WTC11 (cell line): ENCODE measurements around the gene PSPC1. TPM values are rescaled to one million over a fixed set of nuclear protein-coding genes. Genes with fewer than 3 reads are reported as not detected.

Source experiments
- ATAC-seq: fragments of 200-7000 bp; cut with Tn5 transposase; 2 replicates; pipeline ENCODE4 v1.10.0; 2021; ENCODE audit warnings: mild to moderate bottlenecking, moderate library complexity
- CTCF ChIA-PET: fragments of 300-600 bp; sonication (Branson Sonifier 250); formaldehyde crosslinking; loops from one replicate; lab custom pipeline; 2021; ENCODE audit warnings: antibody characterized with exemption; lab: Charles Lee
- POLR2A ChIA-PET: fragments of 350-600 bp; sonication (Branson Sonifier 250); formaldehyde crosslinking; loops from one replicate; lab custom pipeline; 2021; ENCODE audit warnings: antibody characterized with exemption; lab: Charles Lee
- DNase-seq: peaks from one replicate; pipeline ENCODE4 v3.0.0; 2021; ENCODE audit warnings: low spot score
- H3K27ac Mint-ChIP-seq: 2 replicates; pipeline ENCODE4 v1.8.0; 2021; ENCODE audit warnings: mixed read lengths
- H3K27me3 Mint-ChIP-seq: 2 replicates; pipeline ENCODE4 v1.8.0; 2021; ENCODE audit warnings: low read depth, mild to moderate bottlenecking, moderate library complexity, mixed read lengths
- H3K36me3 Mint-ChIP-seq: 2 replicates; pipeline ENCODE4 v1.8.0; 2021; ENCODE audit warnings: mixed read lengths
- H3K4me1 Mint-ChIP-seq: 2 replicates; pipeline ENCODE4 v1.8.0; 2022; ENCODE audit warnings: mixed read lengths
- H3K4me3 Mint-ChIP-seq: 2 replicates; pipeline ENCODE4 v1.8.0; 2021; ENCODE audit warnings: mild to moderate bottlenecking, moderate library complexity, mixed read lengths
- H3K9me3 Mint-ChIP-seq: 2 replicates; pipeline ENCODE4 v1.8.0; 2021; ENCODE audit warnings: mixed read lengths
- CBFB ChIP-seq: sonication (generic); formaldehyde crosslinking; IDR thresholded peaks from 2 replicates; pipeline ENCODE4 v1.8.1; 2022; ENCODE audit warnings: mild to moderate bottlenecking, low read depth, missing genetic modification reagents
- ESRRA ChIP-seq: sonication (generic); formaldehyde crosslinking; IDR thresholded peaks from 2 replicates; pipeline ENCODE4 v1.8.1; 2022; ENCODE audit warnings: mild to moderate bottlenecking, missing genetic modification reagents, borderline replicate concordance
- FOXP4 ChIP-seq: sonication (generic); formaldehyde crosslinking; IDR thresholded peaks from 2 replicates; pipeline ENCODE4 v1.8.0; 2022; ENCODE audit warnings: mild to moderate bottlenecking, missing genetic modification reagents
- GRHL2 ChIP-seq: fragments of 250-450 bp; sonication (Bioruptor Pico); IDR thresholded peaks from 2 replicates; pipeline ENCODE4 v1.8.0; 2022; ENCODE audit warnings: mild to moderate bottlenecking, moderate library complexity; ENCODE audit not compliant: insufficient replicate concordance, severe bottlenecking
- GTF2I ChIP-seq: fragments of 250-450 bp; sonication (Bioruptor Pico); conservative IDR thresholded peaks from 2 replicates; pipeline ENCODE4 v1.4.0; 2021; ENCODE audit warnings: mild to moderate bottlenecking
- HMGA2 ChIP-seq: fragments of 250-450 bp; sonication (Bioruptor Pico); IDR thresholded peaks from 2 replicates; pipeline ENCODE4 v1.4.0; 2021; ENCODE audit warnings: mild to moderate bottlenecking, moderate library complexity
- HMGXB4 ChIP-seq: sonication (generic); formaldehyde crosslinking; IDR thresholded peaks from 2 replicates; pipeline ENCODE4 v1.8.1; 2023; ENCODE audit warnings: mild to moderate bottlenecking, moderate library complexity, missing genetic modification reagents
- KAT7 ChIP-seq: sonication (generic); formaldehyde crosslinking; IDR thresholded peaks from 2 replicates; pipeline ENCODE4 v1.8.1; 2023; ENCODE audit warnings: missing genetic modification reagents, mild to moderate bottlenecking, borderline replicate concordance
- NR3C1 ChIP-seq: sonication (generic); formaldehyde crosslinking; conservative IDR thresholded peaks from 2 replicates; pipeline ENCODE4 v1.8.1; 2023; ENCODE audit warnings: low read depth, mild to moderate bottlenecking, missing genetic modification reagents
- ZNF138 ChIP-seq: sonication (generic); formaldehyde crosslinking; conservative IDR thresholded peaks from 2 replicates; pipeline ENCODE4 v1.8.1; 2022; ENCODE audit warnings: mild to moderate bottlenecking, moderate library complexity, missing genetic modification reagents
- ZNF219 ChIP-seq: sonication (generic); formaldehyde crosslinking; IDR thresholded peaks from 2 replicates; pipeline ENCODE4 v1.8.0; 2023; ENCODE audit warnings: missing genetic modification reagents, mild to moderate bottlenecking, borderline replicate concordance
- total RNA-seq: library from RNA; stranded (reverse); gene quantifications from 3 replicates; pipeline ENCODE4 v1.2.3, GENCODE V29; 2021
- TF ChIP-seq, protein P1 (sequence below): sonication (generic); formaldehyde crosslinking; IDR thresholded peaks from 2 replicates; pipeline ENCODE4 v1.8.0; 2022; ENCODE audit warnings: mild to moderate bottlenecking, missing genetic modification reagents
- TF ChIP-seq, protein P2 (sequence below): sonication (generic); formaldehyde crosslinking; conservative IDR thresholded peaks from 2 replicates; pipeline ENCODE4 v1.8.1; 2022; ENCODE audit warnings: mild to moderate bottlenecking, missing genetic modification reagents
- TF ChIP-seq, protein P3 (sequence below): sonication (generic); formaldehyde crosslinking; IDR thresholded peaks from 2 replicates; pipeline ENCODE4 v1.8.1; 2022; ENCODE audit warnings: low read depth, missing genetic modification reagents, borderline replicate concordance
- TF ChIP-seq, protein P4 (sequence below): sonication (generic); formaldehyde crosslinking; IDR thresholded peaks from 2 replicates; pipeline ENCODE4 v1.8.0; 2023; ENCODE audit warnings: missing genetic modification reagents, mild to moderate bottlenecking, borderline replicate concordance

PSPC1 gene
- total RNA-seq, 1 experiment from 2014 or later = 67.5 TPM

DNA sequence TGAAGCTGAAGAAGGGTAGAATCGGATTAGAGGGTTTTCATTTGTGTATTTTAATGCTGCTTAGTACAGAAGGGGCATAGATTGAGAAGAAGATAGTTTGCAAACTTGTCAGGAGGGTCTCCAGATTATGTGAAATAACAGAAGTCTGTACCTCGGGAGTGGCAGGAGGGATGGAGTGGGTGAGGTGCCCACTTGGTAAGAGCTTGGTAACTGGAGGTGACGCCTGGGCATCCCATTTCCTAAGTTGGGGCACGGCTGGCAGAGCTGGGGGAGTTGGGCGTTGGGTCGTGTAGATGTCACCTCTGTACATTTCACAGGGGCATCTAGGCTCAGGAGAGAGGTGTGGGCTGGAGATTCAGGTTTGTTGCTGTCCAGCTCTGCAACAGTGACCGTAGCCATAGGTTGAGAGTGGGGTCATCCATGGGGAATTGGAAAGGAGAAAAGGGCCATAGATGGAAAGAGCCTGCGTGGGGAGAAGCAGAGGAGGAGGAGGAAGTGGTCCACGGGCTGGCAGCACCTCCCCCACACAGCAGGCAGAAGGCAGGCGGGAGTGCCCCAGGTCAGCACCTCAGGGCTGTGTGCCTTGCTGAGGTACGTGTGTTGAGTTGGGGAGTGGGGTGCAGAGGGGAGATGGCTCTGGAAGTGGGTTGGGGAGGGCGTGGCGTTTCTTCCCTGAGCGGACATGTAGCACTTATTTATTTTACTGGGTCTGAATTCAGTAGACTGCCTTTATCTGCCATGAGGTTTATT is 118.1 kb downstream of the PSPC1 start:
- Mint-ChIP-seq H3K4me3 (no peak overlapping the region), H3K27ac (no peak overlapping the region), H3K27me3 (no peaks in the 10 kb centered on the region), H3K9me3 (no peaks in the 10 kb centered on the region), H3K4me1 (peaks cover 6% of the 10 kb centered on the region), H3K36me3 (peaks cover 47% of the 10 kb centered on the region)
- ChIA-PET POLR2A (no interaction called here), CTCF (no interaction called here)
- DNase-seq = no peak
- ATAC-seq = no peak
- no peak for TF ChIP-seq NR3C1 (CRISPR knock-in tag)
- no peak for TF ChIP-seq CBFB (CRISPR knock-in tag)
- no peak for TF ChIP-seq ZNF138 (CRISPR knock-in tag)
- TF ChIP-seq, protein P1, sequence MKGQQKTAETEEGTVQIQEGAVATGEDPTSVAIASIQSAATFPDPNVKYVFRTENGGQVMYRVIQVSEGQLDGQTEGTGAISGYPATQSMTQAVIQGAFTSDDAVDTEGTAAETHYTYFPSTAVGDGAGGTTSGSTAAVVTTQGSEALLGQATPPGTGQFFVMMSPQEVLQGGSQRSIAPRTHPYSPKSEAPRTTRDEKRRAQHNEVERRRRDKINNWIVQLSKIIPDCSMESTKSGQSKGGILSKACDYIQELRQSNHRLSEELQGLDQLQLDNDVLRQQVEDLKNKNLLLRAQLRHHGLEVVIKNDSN = no peak
- TF ChIP-seq FOXP4 (CRISPR knock-in tag) = no peak
- TF ChIP-seq KAT7 (CRISPR knock-in tag) = no peak
- TF ChIP-seq HMGXB4 (CRISPR knock-in tag) = no peak
- no peak for TF ChIP-seq ESRRA (CRISPR knock-in tag)
- TF ChIP-seq, protein P2, sequence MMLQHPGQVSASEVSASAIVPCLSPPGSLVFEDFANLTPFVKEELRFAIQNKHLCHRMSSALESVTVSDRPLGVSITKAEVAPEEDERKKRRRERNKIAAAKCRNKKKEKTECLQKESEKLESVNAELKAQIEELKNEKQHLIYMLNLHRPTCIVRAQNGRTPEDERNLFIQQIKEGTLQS (CRISPR knock-in tag) = no peak
- TF ChIP-seq ZNF219 (CRISPR knock-in tag) = no peak
- no peak for TF ChIP-seq GRHL2

- ATAC-seq = no peak
- TF ChIP-seq, protein P3, sequence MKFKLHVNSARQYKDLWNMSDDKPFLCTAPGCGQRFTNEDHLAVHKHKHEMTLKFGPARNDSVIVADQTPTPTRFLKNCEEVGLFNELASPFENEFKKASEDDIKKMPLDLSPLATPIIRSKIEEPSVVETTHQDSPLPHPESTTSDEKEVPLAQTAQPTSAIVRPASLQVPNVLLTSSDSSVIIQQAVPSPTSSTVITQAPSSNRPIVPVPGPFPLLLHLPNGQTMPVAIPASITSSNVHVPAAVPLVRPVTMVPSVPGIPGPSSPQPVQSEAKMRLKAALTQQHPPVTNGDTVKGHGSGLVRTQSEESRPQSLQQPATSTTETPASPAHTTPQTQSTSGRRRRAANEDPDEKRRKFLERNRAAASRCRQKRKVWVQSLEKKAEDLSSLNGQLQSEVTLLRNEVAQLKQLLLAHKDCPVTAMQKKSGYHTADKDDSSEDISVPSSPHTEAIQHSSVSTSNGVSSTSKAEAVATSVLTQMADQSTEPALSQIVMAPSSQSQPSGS (CRISPR knock-in tag) = no peak
- TF ChIP-seq GTF2I (CRISPR knock-in tag) (no peak), HMGA2 (CRISPR knock-in tag) (no peak)
- TF ChIP-seq, protein P4, sequence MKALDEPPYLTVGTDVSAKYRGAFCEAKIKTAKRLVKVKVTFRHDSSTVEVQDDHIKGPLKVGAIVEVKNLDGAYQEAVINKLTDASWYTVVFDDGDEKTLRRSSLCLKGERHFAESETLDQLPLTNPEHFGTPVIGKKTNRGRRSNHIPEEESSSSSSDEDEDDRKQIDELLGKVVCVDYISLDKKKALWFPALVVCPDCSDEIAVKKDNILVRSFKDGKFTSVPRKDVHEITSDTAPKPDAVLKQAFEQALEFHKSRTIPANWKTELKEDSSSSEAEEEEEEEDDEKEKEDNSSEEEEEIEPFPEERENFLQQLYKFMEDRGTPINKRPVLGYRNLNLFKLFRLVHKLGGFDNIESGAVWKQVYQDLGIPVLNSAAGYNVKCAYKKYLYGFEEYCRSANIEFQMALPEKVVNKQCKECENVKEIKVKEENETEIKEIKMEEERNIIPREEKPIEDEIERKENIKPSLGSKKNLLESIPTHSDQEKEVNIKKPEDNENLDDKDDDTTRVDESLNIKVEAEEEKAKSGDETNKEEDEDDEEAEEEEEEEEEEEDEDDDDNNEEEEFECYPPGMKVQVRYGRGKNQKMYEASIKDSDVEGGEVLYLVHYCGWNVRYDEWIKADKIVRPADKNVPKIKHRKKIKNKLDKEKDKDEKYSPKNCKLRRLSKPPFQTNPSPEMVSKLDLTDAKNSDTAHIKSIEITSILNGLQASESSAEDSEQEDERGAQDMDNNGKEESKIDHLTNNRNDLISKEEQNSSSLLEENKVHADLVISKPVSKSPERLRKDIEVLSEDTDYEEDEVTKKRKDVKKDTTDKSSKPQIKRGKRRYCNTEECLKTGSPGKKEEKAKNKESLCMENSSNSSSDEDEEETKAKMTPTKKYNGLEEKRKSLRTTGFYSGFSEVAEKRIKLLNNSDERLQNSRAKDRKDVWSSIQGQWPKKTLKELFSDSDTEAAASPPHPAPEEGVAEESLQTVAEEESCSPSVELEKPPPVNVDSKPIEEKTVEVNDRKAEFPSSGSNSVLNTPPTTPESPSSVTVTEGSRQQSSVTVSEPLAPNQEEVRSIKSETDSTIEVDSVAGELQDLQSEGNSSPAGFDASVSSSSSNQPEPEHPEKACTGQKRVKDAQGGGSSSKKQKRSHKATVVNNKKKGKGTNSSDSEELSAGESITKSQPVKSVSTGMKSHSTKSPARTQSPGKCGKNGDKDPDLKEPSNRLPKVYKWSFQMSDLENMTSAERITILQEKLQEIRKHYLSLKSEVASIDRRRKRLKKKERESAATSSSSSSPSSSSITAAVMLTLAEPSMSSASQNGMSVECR (CRISPR knock-in tag) = no peak
- TF ChIP-seq, all 79 proteins: peak for 0
- Mint-ChIP-seq H3K4me1 (peaks cover 6% of the 10 kb centered on the region), H3K27ac (no peak overlapping the region), H3K4me3 (no peak overlapping the region), H3K36me3 (peaks cover 48% of the 10 kb centered on the region), H3K27me3 (no peaks in the 10 kb centered on the region), H3K9me3 (no peaks in the 10 kb centered on the region)
- ChIA-PET CTCF (no interaction called here), POLR2A (no interaction called here)
- DNase-seq = no peak
Measured at GRCh38 chr13:19663416-19663979, 119.2 kb downstream of the PSPC1 start.
